NCI-H2107 (cell line): Measurements from ENCODE around the gene BCL2L1.
"Not testable (repeated sequence)": the region's sequence is repeated elsewhere in the genome, so short reads cannot be mapped to it uniquely, and the experiment has no call there.

Experiments used
- DNase-seq: peaks from one replicate; lab custom pipeline; 2025; lab: John Stamatoyannopoulos, UW

Gene BCL2L1

GRCh38 chr20:31674895-31675827 is 47.5 kb downstream of the BCL2L1 start:
- no peak for DNase-seq

DNA sequence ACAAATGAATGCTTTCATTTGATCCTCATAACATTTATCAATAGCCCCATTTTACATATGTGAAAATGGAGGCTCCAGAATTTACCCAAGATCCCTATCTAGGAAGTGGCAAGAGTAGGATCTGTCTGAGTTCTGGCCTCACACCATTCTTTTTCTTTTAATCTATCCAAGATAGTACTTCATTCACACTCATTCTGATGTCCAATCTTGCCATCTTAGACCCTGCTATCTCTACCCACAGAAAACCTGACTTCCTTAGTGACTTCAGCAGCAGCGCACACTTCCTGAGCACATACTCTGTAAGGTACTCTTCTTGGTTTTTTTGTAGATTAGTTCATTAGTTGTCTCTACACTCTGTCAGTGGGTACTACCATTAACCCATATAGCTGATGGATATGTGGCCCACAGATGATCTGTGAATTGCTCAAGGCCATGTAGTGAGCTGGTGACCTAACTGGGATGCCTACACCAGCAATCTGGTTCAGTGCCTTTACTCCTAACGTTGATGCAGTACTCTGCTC is 48.7 kb downstream of the BCL2L1 start:
- DNase-seq: no peak

- no peak for DNase-seq
These were observed 49.2 kb downstream of the BCL2L1 start for GRCh38 chr20:31673435-31673834.

DNA sequence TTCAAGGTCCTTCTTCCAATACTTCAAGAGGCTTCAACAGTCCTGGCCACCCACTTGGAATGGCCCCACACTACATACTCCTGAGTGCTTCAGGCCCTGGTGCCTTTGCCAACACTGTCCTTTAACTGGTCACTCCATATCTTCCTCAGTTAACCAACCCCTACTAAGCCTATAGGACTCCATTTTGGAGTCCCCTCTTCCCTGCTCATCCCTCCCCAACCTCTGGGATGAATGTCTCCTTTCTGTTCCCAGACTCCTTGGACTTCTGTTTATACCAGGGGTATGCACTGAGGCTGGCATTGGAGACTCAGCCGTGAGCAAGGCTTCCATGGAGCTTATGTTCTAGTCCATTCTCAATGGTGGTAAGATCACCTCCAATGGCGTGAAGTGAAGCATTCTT is 51.3 kb downstream of the BCL2L1 start:
- DNase-seq: no peak

GRCh38 chr20:31670371-31671228 is 52.1 kb downstream of the BCL2L1 start:
- peak; percentile 34 for DNase-seq

- DNase-seq: no peak
These were observed 52.8 kb downstream of the BCL2L1 start for GRCh38 chr20:31669876-31670275.

- not testable (repeated sequence) for DNase-seq
These were observed 53.7 kb downstream of the BCL2L1 start for GRCh38 chr20:31668944-31669343.

DNA sequence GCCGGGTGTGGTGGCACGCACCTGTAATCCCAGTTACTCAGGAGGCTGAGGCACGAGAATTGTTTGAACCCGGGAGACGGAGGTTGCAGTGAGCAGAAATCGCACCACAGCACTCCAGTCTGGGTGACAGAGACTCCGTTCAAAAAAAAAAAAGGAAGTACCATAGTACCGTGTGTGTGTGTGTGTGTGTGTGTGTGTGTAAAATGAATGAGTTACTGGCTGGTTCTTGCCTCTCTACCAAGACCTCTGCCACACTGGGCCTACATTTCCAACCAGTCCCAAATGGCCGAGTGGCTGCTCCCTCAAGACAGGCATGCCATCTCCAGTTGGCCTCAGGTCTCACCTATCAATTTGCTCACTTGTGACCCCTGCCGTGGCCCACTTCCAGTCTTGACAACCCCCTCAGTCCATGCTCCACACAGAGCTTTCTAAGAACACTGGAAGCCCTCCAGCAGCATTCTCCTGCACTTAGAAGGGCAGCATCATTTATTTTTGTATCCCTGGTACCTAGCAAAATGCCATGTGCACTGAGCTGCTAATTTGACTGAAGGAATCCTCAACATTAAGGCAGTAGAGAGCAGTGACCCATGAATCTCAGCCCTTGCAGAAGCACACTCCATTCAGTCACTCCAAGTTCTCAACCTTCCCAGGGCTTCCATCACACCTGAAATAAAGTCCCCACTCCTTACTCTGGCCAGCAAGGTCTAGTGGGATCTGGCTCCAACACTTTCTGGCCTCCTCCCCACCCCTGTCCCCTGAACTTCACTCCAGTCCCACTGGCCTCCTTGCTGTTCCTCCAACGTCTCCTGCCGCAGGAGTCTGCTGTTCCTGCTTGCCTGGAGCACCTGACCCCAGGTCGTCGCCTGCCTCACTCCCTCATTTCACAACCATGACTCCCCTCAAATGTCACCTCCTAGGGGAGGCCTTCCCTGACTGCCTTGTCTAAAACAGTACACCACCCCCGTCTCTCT is 55.1 kb downstream of the BCL2L1 start:
- no peak for DNase-seq

DNA sequence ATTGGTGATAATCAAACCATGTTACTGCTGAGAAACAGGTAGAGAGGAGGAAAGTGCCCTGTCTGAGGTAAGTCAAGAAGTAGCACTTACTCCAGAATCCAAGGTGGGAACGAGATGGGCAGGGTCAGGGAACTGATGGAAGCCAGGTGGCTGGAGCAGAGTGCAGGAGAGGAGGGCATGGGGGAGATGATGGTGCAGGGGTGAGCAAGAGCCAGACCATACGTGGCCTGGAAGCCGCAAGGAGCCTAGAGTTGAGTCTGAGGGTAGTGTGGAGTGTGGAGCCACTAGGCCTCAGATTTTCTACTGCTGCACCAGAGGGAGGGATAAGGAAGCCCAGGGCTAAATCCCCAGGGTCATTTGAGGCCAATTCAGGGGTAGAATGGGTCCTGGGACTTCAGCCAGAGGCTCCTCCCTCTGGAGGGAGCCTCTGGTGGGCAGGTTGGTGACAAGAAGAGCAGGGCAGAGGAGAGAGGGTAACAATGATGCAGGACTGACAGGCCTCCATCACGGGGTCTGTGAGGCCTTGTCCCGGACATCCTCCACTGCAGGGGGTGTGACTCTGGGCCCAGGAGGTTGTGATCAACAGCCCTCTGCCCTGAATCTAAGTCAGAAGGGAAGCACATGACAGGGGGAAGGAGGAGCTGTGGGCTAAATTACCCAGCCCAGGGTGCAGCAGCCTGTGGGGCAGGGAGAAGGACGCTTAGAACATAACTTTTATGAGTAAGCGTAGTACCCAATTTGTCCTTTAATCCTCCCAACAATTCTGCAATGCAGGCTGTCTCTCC is 56.2 kb downstream of the BCL2L1 start:
- DNase-seq: no peak

- DNase-seq: no peak
These were observed 56.9 kb downstream of the BCL2L1 start for GRCh38 chr20:31665753-31666152.

DNA sequence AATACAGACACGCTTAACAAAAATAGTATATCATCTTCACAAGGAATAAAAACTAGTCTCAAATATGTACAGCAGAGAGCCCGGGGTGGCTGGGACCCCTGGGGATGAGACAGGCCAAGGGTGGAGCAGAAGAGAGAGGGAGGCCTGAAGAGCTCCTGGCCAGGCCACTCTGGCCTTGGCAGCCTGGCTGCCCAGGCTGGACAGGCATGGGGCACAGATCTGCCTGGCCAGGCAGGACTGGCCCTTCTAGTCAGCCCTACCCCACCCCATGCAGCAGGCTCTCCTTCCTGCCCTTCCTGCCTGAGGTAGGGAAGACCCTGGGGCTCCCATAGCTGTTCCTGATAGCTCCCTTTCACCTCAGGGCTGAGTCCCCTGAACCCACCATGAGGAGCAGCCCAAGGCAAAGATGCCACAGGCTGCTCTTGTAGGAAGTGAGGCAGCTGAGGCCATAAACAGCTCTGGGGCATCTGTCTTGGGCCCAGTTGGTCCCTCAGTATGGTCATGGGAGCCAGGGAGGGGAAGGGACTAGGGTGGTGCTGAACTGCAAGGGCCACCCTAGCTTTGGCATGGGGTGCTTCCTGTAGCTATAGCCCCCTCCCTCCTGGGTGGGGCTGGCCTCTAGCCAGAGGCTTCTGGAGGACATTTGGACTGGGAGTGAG is 57.8 kb downstream of the BCL2L1 start:
- no peak for DNase-seq

DNA sequence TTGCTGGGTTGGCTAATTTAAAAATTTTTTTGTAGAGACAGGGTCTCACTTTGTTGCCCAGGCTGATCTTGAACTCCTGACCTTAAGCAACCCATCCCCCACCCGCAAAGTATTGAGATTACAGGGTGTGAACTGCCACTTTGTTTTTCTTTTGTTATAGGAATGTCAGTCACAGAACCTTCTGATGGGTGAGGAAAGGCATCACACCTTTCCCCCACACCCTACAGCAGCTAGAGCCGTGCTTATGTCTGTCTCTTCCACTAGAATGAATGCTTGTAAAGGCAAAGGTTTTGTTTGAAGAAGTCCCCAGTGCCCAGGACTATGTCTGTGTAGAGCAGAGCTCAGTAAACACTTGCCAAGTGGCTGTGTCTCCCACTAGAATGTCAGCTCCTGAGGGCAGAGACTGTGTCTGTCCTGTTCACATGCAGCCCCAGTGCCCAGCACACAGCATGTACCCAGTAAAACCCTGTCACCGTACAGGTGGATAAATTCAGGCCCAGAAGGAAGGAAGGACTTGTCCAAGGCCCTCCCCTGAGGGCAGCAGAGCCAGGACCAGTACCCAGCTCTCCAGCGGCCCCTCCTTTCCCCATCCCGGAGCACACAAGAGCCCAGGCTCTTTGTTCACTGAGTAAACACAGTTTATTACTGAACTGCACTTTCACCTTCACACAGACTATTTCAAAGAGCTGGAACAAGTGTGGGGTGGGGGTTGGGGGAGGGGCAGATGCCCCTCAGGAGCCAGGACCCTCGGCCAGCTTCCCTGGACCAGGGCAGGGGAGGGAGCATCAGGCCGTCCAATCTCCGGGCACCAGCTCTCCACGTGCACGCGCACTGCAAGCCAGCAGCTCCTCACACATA is 58.6 kb downstream of the BCL2L1 start:
- DNase-seq: no peak

GRCh38 chr20:31663524-31663837 is 59.2 kb downstream of the BCL2L1 start:
- DNase-seq: no peak

GRCh38 chr20:31662372-31662854 is 60.3 kb downstream of the BCL2L1 start:
- DNase-seq: no peak

DNA sequence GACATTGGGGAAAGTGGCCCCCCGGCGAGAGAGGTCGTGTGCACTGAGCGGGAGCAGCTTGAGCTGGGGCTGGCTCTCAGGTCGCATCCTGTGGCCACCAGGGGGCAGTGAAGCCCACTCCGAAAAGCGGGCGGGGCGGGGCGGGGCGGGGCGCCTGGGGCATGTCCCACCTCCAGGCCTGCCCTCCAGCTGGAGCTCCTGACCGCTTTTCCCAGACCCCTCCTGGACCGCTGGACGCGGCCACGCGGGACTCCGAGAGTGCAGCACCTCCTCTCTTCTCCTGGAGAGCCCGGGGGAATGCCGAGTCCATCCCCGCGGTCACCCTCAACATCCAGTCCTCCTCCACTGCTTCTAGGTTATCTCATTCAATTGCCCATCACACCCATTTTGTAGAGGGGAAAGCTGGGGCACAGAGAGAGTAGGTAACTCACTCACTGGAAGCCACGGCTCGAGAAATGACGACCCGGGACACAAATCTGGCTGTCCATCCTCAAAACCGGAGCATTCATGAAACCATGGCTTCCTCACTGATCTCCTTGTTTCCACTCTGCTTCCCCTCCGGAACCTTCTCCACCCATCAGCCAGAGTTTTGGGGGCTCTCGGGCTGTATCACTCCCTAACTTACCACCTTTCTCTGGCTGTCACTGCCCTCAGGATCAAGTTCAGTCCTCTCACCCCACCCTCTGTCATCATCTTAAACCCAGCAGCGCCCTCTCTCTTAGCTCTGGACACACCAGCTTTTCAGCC is 60.9 kb downstream of the BCL2L1 start:
- DNase-seq: peak; percentile 43

GRCh38 chr20:31654534-31654933 is 68.1 kb downstream of the BCL2L1 start:
- no peak for DNase-seq

- no peak for DNase-seq
These were observed 69.1 kb downstream of the BCL2L1 start for GRCh38 chr20:31653561-31653960.

DNA sequence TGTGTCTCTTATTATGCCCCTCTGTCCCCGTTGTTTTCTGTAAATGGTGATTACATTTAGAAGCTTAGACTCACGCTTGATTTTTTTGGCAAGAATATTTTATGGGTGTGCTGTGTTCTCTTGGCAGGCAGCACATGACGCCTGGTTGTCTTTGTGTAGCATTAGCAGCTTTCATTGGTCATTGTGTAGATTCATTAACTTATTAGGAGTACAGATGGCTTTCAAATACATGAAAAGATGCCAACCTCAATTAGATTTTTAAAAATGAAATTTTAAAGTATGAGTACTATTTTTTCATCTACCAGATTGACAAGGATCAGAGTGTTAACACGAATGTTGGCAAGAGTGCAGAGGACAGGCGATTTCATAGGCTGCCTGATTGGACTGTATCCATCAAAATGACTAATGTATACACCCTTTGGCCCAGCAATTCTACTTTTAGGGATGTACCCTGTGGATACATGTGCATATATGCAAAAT is 69.7 kb downstream of the BCL2L1 start:
- no peak for DNase-seq
